ENCODE measurements around the gene COLEC11.

GRCh38 chr2:3545788-3546478 lies 49.0 kb upstream of the COLEC11 start:
- no peak for TF ChIP-seq POLR2A (IDR thresholded peaks at IDR 0.05)
- TF ChIP-seq, protein P1, sequence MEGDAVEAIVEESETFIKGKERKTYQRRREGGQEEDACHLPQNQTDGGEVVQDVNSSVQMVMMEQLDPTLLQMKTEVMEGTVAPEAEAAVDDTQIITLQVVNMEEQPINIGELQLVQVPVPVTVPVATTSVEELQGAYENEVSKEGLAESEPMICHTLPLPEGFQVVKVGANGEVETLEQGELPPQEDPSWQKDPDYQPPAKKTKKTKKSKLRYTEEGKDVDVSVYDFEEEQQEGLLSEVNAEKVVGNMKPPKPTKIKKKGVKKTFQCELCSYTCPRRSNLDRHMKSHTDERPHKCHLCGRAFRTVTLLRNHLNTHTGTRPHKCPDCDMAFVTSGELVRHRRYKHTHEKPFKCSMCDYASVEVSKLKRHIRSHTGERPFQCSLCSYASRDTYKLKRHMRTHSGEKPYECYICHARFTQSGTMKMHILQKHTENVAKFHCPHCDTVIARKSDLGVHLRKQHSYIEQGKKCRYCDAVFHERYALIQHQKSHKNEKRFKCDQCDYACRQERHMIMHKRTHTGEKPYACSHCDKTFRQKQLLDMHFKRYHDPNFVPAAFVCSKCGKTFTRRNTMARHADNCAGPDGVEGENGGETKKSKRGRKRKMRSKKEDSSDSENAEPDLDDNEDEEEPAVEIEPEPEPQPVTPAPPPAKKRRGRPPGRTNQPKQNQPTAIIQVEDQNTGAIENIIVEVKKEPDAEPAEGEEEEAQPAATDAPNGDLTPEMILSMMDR (IDR thresholded peaks at IDR 0.05), result no peak
- no peak for TF ChIP-seq POLR2AphosphoS5 (IDR thresholded peaks at IDR 0.05; ENCODE audit: insufficient read depth in 1 of 2, low read depth in 1 of 2)
